GM18870 (cell line): Measurements from ENCODE around the gene CNTN4.

Experiments
- ATAC-seq: cut with Tn5 transposase; IDR thresholded peaks from one replicate; pipeline ENCODE4 v1.9.1; 2021; ENCODE audit warnings: moderate library complexity; ENCODE audit not compliant: unreplicated experiment

Gene CNTN4

GRCh38 chr3:2657971-2658370 is 559.3 kb downstream of the CNTN4 start:
- no peak for ATAC-seq

- no peak for ATAC-seq
These were observed 561.2 kb downstream of the CNTN4 start for GRCh38 chr3:2659896-2660295.

DNA sequence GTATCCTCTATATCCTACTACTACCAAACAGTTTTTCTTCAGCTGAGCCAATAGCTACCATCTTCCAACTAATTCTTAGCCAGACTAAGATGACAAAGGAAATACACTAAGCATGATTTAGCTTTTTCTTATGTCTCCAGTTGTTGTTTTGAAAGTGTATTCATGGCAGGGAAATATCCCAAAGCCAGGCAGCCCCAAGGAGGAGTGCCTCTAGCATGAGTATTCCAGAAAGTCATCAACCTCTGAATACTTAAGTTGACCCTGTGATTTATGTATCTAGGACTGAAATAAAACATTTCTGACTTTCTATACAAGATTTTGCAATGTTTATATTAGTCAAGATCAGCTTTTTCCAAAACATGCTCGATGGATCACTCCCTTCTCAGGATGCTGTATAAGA is 562.4 kb downstream of the CNTN4 start:
- no peak for ATAC-seq

DNA sequence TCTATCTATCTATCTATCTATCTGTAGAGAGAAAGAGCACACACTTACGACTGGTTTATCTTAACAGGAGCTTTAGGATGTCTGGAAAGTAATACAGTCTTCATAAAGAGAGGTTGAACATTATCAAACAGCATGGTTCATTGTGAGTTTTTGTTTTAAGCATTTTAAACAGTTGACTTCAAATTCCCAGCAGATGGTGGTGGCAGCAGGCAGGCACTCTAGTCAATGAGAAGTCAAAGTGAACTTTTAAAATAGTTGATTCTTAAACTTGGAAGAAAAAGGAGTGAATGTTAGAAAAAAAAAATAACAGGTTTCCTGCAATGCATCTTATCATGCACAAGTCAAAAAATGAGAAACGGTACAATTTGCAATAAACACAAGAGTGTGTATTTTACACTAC is 578.8 kb downstream of the CNTN4 start:
- no peak for ATAC-seq

GRCh38 chr3:2680236-2680635 is 581.6 kb downstream of the CNTN4 start:
- ATAC-seq = no peak

DNA sequence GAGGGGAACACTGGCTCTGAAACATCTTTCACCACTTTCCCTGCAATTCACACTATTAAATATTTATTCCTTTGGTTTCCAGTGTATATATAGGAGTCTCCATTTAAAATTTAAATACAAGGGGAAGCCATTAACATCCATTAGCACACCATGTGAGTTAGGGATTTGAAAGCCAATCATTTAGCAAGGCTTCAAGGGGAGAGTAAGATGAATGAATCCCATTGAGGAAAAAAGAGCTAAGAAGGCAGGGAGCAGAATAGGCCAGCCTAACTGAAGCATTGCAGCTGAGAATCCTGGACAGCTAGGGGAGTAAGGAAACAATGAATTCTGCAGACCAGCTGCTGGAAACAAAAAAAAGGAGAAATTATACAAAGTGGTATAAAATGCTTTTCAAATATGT is 585.4 kb downstream of the CNTN4 start:
- no peak for ATAC-seq

DNA sequence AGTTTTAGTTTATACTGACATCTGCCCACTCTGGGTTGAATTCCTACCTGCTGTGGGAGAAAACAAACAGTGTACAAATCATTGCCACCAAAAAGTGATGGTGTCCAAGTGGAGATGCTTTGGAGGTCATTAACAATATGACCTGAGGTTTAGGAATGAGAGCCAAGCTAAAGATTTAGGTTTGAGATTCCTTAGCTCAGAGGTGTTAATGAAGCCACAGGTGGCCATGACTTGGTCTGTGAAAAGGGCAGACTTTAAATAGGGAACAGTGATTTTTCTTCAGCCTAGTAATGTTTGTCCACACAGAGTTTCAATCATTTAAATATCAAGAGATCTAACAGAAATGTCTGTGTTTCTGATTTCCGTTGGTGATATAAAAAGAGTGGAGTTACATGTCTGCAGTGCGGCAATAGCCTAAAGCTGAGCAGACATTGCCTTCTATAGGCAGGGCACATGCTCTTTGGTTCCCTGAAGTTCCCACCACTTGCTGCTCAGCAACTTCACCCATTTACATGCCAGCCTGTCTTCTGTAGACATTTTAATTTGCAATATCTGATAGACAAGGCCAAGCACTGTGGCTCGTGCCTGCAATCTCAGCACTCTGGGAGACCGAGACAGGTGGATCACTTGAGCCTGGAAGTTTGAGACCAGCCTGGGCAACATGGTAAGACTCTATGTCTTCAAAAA is 588.3 kb downstream of the CNTN4 start:
- no peak for ATAC-seq

DNA sequence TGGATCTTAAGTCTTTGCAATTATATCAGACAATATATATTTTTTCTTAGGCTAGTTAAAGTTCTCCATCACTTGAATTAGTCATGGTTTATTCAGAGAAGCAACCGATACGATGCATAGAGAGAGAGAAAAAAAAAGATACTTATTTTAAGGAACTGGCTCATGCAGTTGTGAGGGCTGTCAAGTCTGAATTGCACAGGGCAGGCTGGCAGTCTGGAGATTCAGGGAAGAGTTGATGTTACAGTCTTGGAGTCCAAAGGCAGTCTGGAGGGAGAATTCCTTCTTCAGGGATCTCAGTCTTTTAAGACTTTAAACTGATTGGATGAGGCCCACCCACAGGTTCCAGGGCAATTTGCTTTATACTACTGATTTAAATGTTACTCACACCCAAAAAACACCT is 598.9 kb downstream of the CNTN4 start:
- no peak for ATAC-seq

DNA sequence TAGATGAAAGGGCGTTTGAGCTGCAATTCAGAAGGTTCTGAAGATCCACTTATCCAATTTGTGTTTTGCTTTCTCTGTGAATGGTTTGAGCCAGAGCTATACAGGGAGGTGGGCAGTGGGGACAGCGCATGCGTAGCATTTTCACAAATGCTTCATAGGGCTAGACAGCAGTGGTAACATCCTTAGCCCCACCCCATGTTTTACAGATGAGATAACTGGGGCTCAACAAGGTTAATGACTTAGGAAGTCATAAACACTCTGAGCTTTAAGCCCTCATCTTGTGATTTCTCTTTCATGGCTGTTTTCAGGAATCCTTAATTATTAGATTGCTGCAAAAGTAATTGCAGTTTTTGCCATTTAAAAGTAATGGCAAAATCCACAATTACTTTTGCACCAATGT is 602.8 kb downstream of the CNTN4 start:
- no peak for ATAC-seq

DNA sequence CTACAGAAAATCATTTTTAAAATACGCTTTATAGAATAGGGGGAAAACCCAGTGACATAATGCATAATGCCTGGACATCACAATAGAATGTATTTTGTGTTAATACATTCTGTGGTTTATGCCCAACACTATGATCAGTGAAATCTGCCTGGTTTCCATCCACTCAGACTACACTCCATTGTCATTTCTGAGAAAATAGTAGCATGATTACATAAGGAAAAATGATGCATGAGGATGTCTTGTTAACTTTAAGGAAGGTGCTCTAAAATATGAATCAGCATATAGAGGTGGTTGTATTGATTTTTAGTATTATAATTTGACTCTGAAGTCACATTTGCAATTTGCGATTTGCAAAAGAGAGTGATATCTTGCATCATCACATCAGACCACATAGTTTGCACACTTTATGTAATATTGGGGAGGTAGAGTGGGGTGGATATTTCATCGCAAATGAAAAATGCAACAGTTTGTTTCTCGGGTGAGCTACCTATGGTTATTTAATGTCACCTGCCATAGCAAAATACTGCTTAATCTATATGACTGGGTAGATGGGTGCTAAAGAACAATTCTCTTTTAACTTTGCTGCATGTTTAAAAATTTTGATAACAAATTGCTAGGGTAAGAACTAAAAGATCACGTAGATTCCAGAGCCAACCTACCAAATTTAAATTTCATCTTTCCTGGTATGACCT is 607.6 kb downstream of the CNTN4 start:
- no peak for ATAC-seq

GRCh38 chr3:2706836-2707210 is 608.2 kb downstream of the CNTN4 start:
- no peak for ATAC-seq

GRCh38 chr3:2711081-2711480 is 612.4 kb downstream of the CNTN4 start:
- no peak for ATAC-seq

GRCh38 chr3:2713923-2714322 is 615.3 kb downstream of the CNTN4 start:
- ATAC-seq = no peak

GRCh38 chr3:2714834-2715233 is 616.2 kb downstream of the CNTN4 start:
- no peak for ATAC-seq

- ATAC-seq = no peak
These were observed 628.4 kb downstream of the CNTN4 start for GRCh38 chr3:2727101-2727500.

- no peak for ATAC-seq
These were observed 629.1 kb downstream of the CNTN4 start for GRCh38 chr3:2727610-2728318.

DNA sequence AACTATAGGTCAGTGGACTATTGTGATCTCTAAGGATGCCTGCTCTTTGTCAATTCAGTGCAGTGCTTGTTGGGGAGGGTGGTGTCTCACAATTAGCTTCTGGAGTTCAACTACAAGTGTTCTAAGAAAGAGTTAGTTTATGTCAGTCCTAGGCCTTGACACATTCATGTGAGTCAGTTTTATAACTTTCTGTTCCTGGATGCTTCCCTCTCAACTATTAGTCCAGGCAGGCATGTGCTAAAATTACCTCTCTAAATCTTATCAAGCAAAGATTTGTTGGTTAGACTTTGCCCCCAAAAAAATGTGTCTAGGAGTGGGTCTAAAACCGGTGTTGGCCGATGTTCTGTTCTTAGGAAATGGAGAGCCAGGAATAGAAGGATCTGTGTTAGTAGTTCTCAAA is 633.2 kb downstream of the CNTN4 start:
- no peak for ATAC-seq

GRCh38 chr3:2735392-2735894 is 636.8 kb downstream of the CNTN4 start:
- ATAC-seq = no peak

DNA sequence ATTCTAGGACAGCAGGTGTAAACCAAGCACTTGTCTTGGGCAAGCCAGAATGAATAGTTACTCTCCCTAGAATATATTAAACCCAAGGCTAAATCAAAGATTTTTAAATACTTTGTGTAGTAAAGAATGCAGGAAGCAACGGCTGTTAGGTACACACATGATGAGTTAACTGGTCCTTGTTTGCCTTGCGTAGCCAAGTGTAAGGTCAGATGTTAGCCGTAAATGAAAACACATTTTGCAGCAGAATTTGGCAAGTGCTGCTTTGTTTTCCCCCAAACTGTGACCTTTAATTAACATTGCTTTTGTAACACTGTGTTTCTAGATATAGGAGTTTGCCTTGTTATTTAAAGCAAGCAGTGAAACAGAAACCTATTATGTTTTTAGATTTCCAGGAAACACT is 642.9 kb downstream of the CNTN4 start:
- ATAC-seq = no peak

- peak; percentile 74 for ATAC-seq
These were observed 666.4 kb downstream of the CNTN4 start for GRCh38 chr3:2765002-2765579.

DNA sequence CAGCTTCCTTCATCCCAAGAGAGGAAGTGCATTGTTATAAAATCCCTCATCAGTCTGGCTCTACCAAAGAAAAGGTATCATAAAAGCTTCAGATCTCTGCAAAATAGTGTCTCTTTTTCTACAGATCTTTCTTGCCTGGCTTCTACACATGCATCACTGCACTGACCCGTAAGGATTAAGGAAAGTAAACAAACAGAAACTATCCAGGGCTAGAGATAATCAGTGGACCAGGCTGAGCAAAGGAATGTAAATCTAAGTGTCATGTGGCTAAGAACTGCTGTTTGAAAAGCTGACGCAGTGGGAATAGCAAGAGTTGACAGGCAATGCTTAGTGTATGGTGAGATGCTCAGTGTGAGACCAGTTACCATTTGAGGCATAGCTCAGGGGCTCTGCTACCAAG is 671.8 kb downstream of the CNTN4 start:
- no peak for ATAC-seq

DNA sequence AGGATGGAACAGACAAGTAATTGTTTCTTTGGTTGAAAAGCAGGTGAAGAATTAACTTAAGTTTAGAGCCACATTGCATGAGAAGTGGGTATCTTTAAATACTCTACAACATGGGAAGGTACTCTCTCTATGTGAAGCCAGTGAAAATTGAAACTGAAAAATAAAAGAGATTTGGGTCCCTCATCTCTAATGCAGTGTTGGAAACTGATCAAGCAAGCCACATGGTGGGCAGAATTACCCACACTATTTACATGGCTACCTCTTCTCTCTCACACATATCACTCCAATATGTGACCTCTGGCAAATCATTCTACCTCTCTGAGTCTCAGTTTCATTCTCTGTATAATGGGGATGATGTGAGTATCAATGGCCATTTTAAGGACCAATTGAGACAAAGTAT is 672.5 kb downstream of the CNTN4 start:
- peak; percentile 92 for ATAC-seq
